ENCODE measurements around the gene SSTR3. TPM values are rescaled to one million over a fixed set of nuclear protein-coding genes. Genes with fewer than 3 reads are reported as not detected.

Gene SSTR3
- total RNA-seq, 2 experiments from 2014 or later, result 10.1 to 11.3 TPM

GRCh38 chr22:37182101-37182948 is 30.0 kb downstream of the SSTR3 start:
- peak; percentile 24 for DNase-seq
- Mint-ChIP-seq H3K4me3 (no peak overlapping the region), H3K27me3 (no peaks in the 10 kb centered on the region), H3K4me1 (peaks cover 36% of the 10 kb centered on the region), H3K36me3 (no peaks in the 10 kb centered on the region), H3K9me3 (no peaks in the 10 kb centered on the region), H3K27ac (peak overlapping the region; percentile 62)
- no peak for ATAC-seq (ENCODE audit: low read depth)
- POLR2A ChIA-PET, result interaction anchor here (2.1 kb wide), 1 partner anchor 11 kb away, joined by 6 read pairs; no protein-coding TSS in a partner anchor

- H3K9me3 Mint-ChIP-seq, result no peaks in the 10 kb centered on the region
- ATAC-seq (ENCODE audit: low read depth) (no peak), DNase-seq (no peak)
- no peaks in the 10 kb centered on the region for H3K27me3 Mint-ChIP-seq
- H3K36me3 Mint-ChIP-seq, result no peaks in the 10 kb centered on the region
- H3K27ac Mint-ChIP-seq, result no peak overlapping the region
- peaks cover 33% of the 10 kb centered on the region for H3K4me1 Mint-ChIP-seq
- no peak overlapping the region for H3K4me3 Mint-ChIP-seq
- POLR2A ChIA-PET, result interaction anchor here (2.1 kb wide), 1 partner anchor 12 kb away, joined by 6 read pairs; no protein-coding TSS in a partner anchor
Observed at GRCh38 chr22:37181681-37182080, 30.6 kb downstream of the SSTR3 start.

GRCh38 chr22:37180531-37181231 is 31.6 kb downstream of the SSTR3 start:
- H3K4me3 Mint-ChIP-seq, result no peak overlapping the region
- peaks cover 28% of the 10 kb centered on the region for H3K4me1 Mint-ChIP-seq
- no peak overlapping the region for H3K27ac Mint-ChIP-seq
- no peak for DNase-seq
- no peaks in the 10 kb centered on the region for H3K9me3 Mint-ChIP-seq
- ATAC-seq (ENCODE audit: low read depth), result no peak
- H3K27me3 Mint-ChIP-seq, result no peaks in the 10 kb centered on the region
- H3K36me3 Mint-ChIP-seq, result no peaks in the 10 kb centered on the region
- POLR2A ChIA-PET, result interaction anchor here (1.5 to 2.1 kb wide), 2 partner anchors 13 to 19 kb away, joined by 3 to 6 read pairs; no protein-coding TSS in a partner anchor

DNA sequence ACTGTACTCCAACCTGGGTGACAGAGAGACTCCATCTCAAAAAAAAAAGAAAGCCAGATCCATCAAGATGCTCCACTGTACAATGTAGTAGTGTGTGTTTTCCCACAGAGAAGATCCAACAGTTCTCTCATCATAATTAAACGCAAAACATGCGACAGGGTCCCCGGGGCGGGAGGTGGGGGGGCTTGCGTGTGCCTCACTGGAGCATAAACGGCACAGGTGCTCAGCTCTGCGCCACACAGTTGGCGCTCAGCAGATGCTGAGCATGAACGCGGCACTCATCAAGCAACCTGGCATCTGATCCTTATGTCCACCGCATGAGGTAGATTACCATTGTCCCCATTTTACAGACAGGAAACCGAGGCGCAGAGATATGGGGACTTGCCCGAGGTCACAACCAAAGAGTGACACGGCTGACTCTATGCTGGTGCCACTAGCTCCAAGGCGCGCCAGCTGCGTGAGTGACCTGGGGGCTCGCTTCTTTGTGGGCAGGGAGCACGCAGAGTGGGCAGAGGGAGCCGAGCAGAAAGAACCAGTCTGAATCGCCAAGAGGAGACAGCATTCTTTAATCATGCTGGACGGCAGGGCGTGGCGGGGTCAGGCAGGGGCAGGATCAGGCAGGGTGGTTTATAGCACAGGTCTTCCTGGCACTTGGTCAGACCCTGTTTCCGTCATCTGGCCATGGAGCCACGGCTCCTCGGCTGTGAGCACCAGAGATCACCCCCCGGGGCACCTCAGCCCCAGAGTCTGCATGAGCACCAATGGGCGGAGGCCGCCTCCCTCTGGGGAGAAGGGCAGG is 32.5 kb downstream of the SSTR3 start:
- POLR2A ChIA-PET, result interaction anchor here (1.5 to 2.1 kb wide), 2 partner anchors 14 to 20 kb away, joined by 3 to 6 read pairs; no protein-coding TSS in a partner anchor
- H3K27me3 Mint-ChIP-seq, result no peaks in the 10 kb centered on the region
- no peak overlapping the region for H3K27ac Mint-ChIP-seq
- no peaks in the 10 kb centered on the region for H3K9me3 Mint-ChIP-seq
- peaks cover under 1% of the 10 kb centered on the region for H3K36me3 Mint-ChIP-seq
- H3K4me3 Mint-ChIP-seq, result no peak overlapping the region
- peaks cover 27% of the 10 kb centered on the region for H3K4me1 Mint-ChIP-seq
- ATAC-seq (ENCODE audit: low read depth) (no peak), DNase-seq (peak; percentile 16)

GRCh38 chr22:37179126-37179470 is 33.2 kb downstream of the SSTR3 start:
- H3K27me3 Mint-ChIP-seq, result no peaks in the 10 kb centered on the region
- POLR2A ChIA-PET, result no interaction called here
- ATAC-seq (ENCODE audit: low read depth) (no peak), DNase-seq (peak; percentile 15)
- H3K27ac Mint-ChIP-seq, result no peak overlapping the region
- H3K4me3 Mint-ChIP-seq, result no peak overlapping the region
- no peaks in the 10 kb centered on the region for H3K9me3 Mint-ChIP-seq
- H3K36me3 Mint-ChIP-seq, result peaks cover 5% of the 10 kb centered on the region
- H3K4me1 Mint-ChIP-seq, result peaks cover 25% of the 10 kb centered on the region

DNA sequence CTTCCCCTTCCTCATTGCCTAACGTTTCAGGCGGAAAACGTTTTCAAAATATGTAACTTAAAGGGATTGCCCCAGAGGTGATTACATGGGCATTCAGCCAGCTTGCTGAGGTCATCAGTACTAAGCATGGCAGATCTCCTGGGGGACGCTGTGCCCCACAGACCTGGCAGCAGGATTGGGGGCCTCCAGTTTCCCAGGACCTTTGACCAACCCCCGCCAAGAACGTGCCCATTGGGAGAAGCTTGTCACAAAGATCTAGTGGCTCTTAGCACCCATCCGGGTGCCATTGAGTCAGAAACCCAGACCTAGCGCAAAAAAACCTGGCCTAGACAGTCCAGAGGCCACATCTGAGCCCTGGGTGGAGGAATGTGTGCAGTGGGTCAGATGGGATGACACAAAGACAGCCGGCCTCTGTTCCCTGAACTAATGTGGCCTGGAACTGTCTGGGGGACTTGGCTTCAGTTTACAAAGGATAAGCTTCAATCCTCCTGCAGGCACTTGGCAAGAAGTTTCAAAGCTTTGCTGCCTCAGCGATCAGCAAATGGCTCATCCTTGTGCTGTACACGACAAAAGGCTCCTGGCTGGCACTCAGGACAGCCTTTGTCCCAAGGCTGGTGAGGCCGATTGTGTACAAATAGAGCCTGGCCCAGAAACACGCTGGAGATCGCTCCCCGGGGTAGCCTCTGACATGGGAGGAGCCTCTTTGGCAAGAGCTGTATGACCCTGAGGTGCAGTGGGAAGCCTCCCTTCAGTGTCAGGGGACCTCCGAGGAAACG is 33.7 kb downstream of the SSTR3 start:
- POLR2A ChIA-PET, result interaction anchor here (1.0 to 1.8 kb wide), 2 partner anchors 9 to 99 kb away, joined by 3 to 7 read pairs; partner anchors contain the start of gene C1QTNF6
- H3K4me1 Mint-ChIP-seq, result peaks cover 22% of the 10 kb centered on the region
- H3K27ac Mint-ChIP-seq, result no peak overlapping the region
- H3K27me3 Mint-ChIP-seq, result no peaks in the 10 kb centered on the region
- ATAC-seq (ENCODE audit: low read depth) (no peak), DNase-seq (peak; percentile 8)
- H3K9me3 Mint-ChIP-seq, result no peaks in the 10 kb centered on the region
- peaks cover 5% of the 10 kb centered on the region for H3K36me3 Mint-ChIP-seq
- no peak overlapping the region for H3K4me3 Mint-ChIP-seq

- no peak overlapping the region for H3K4me3 Mint-ChIP-seq
- H3K27me3 Mint-ChIP-seq, result no peaks in the 10 kb centered on the region
- H3K36me3 Mint-ChIP-seq, result peaks cover 5% of the 10 kb centered on the region
- POLR2A ChIA-PET, result interaction anchor here (0.9 to 1.8 kb wide), 3 partner anchors 10 to 98 kb away, joined by 3 to 7 read pairs (median 3); partner anchors contain the start of gene C1QTNF6
- DNase-seq (peak; percentile 15), ATAC-seq (ENCODE audit: low read depth) (no peak)
- H3K27ac Mint-ChIP-seq, result peak overlapping the region; percentile 32
- peaks cover 16% of the 10 kb centered on the region for H3K4me1 Mint-ChIP-seq
- H3K9me3 Mint-ChIP-seq, result no peaks in the 10 kb centered on the region
Observed at GRCh38 chr22:37177755-37178154, 34.5 kb downstream of the SSTR3 start.

DNA sequence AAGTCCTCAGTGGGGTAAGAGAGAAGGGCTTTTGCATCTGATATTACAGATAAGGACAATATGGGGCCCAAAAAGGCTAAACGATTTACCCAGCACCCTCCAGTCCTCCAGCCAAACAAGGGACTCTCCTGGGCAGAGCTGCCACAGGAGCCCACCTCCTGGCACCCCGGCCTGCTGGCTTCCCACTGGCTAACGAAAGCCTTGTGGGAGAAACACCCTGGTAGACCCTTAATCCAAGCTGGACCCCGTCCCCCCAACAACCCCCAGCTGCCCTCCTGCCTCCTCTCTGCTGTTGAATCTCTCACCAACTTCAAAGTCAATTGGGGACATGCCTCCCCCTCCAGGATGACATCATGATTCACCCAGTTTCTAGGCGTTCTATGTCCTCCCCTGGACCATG is 35.1 kb downstream of the SSTR3 start:
- no peaks in the 10 kb centered on the region for H3K27me3 Mint-ChIP-seq
- peaks cover 15% of the 10 kb centered on the region for H3K4me1 Mint-ChIP-seq
- peak; percentile 10 for DNase-seq
- no peaks in the 10 kb centered on the region for H3K9me3 Mint-ChIP-seq
- ATAC-seq (ENCODE audit: low read depth), result no peak
- POLR2A ChIA-PET, result interaction anchor here (0.5 to 1.8 kb wide), 4 partner anchors 10 to 115 kb away, joined by 3 to 7 read pairs (median 4); partner anchors contain the start of gene C1QTNF6
- peaks cover 5% of the 10 kb centered on the region for H3K36me3 Mint-ChIP-seq
- no peak overlapping the region for H3K4me3 Mint-ChIP-seq
- H3K27ac Mint-ChIP-seq, result no peak overlapping the region

DNA sequence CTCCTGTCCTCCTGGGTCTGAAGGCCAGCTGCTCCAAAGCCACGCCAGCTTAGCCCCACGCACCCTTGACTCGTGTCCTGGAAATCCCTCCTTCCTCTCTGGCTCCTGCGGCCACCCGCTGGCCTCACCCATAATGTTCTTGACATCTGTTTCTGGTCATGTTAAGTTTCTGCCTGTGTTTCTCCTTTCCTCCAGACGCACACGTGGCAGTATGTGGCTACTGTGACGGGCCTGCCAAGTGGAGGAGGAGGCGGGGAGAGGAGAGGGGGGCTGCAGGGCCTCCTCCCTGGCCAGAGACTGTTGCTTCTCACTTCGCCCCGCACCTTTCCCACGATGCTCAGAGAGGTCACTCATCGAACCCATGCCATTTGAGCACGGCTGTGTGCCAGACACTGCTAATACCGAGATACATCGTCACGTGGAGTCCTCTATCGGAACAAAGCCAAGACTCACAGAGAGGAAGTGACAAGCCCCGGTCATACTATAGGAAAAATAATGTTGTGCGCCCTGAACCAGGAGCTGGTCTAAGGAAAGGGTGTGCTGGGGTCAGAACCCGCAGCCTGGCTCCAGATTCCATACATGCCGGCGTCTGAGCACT is 35.7 kb downstream of the SSTR3 start:
- H3K36me3 Mint-ChIP-seq, result peaks cover 5% of the 10 kb centered on the region
- POLR2A ChIA-PET, result no interaction called here
- peak overlapping the region; percentile 53 for H3K27ac Mint-ChIP-seq

DNA sequence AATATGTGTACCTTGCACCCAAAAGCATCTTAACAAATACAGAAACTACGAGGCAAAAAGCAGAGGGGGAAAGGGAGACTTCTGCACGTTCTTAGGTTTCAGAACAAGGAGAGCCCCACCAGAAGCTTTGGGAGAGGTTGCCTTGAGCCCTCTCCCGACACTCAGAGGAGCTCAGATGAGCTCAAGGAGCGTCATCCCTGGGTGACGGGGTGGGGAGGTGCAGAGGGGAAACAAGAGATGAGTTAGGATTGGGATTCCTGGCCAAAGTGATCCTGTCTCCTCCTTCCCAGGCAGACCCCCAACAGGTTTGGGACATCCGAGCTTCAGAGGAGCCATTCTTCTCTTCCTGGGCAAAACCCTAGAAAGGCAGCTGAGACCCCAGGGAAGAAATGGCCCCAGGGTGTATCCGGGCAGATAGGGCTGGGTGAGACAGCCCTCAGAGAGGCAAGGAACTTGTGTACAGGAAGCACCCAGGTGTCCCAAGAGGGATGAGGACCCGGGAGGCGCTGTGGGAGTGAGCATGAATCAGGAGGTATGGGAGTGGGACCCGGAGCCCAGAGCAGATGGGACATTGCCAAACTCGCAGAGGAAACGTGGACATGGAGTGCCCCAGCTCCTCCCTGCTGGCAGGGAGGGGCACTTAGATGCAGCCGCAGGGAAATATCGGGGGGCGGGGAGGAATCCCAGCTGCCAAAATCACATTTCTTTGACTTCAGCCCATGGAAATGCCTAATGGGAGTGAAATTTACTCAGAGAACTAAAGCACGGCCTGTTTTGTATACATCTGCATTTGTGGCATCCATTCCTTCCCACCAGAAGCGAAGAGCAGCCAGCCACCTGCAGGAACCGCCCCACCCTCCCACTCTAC is 36.6 kb downstream of the SSTR3 start:
- H3K4me3 Mint-ChIP-seq, result no peak overlapping the region
- ATAC-seq (ENCODE audit: low read depth), result no peak
- H3K27ac Mint-ChIP-seq, result no peak overlapping the region
- H3K9me3 Mint-ChIP-seq, result no peaks in the 10 kb centered on the region
- H3K36me3 Mint-ChIP-seq, result peaks cover 5% of the 10 kb centered on the region
- peaks cover 19% of the 10 kb centered on the region for H3K4me1 Mint-ChIP-seq
- DNase-seq, result peak; percentile 24
- POLR2A ChIA-PET, result interaction anchor here (0.7 to 1.5 kb wide), 3 partner anchors 26 to 53 kb away, joined by 3 to 5 read pairs (median 4); partner anchors contain the start of gene IL2RB
- H3K27me3 Mint-ChIP-seq, result no peaks in the 10 kb centered on the region

More for the DNA sequence above, 35.7 kb downstream of the SSTR3 start:
- H3K27me3 Mint-ChIP-seq, result no peaks in the 10 kb centered on the region
- no peaks in the 10 kb centered on the region for H3K9me3 Mint-ChIP-seq
- H3K4me3 Mint-ChIP-seq, result no peak overlapping the region
- H3K4me1 Mint-ChIP-seq, result peaks cover 14% of the 10 kb centered on the region
- ATAC-seq (ENCODE audit: low read depth) (peak; percentile 48), DNase-seq (peak; percentile 33)

DNA sequence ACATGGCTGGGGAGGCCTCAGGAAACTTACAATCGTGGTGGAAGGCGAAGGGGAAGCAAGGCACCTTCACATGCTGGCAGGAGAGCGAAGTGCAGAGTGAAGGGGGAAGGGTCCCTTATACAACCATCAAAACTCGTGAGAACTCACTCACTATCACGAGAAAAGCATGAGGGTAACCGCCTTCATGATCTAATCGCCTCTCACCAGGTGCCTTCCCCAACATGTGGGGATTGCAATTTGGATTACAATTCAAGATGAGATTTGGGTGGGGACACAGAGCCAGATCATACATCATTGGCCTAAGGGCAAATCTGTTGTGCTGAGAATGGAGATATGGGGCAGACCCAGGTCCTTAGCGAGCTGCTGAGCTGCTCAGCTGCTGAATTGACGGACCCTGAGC is 37.3 kb downstream of the SSTR3 start:
- H3K4me3 Mint-ChIP-seq, result no peak overlapping the region
- H3K36me3 Mint-ChIP-seq, result peaks cover 8% of the 10 kb centered on the region
- H3K27me3 Mint-ChIP-seq, result no peaks in the 10 kb centered on the region

More for the DNA sequence above, 37.3 kb downstream of the SSTR3 start:
- no peak overlapping the region for H3K27ac Mint-ChIP-seq
- ATAC-seq (ENCODE audit: low read depth), result no peak
- POLR2A ChIA-PET, result interaction anchor here (1.4 to 1.5 kb wide), 2 partner anchors 25 to 52 kb away, joined by 4 to 5 read pairs; partner anchors contain the start of gene IL2RB
- H3K4me1 Mint-ChIP-seq, result peaks cover 24% of the 10 kb centered on the region
- no peaks in the 10 kb centered on the region for H3K9me3 Mint-ChIP-seq
- peak; percentile 15 for DNase-seq
